Smooth muscle cell (in vitro differentiated cells): Measurements from ENCODE around the gene PSAP. TPM values are rescaled to one million over a fixed set of nuclear protein-coding genes. Genes with fewer than 3 reads are reported as not detected.

Source experiments
- DNase-seq: peaks from one replicate; lab custom pipeline; 2025; ENCODE audit not compliant: unreplicated experiment; lab: John Stamatoyannopoulos, UW
- H2AFZ ChIP-seq: fragments of 200-600 bp; sonication (generic); 2 replicates; pipeline ENCODE4 v1.6.0; 2016; ENCODE audit warnings: antibody characterized with exemption, low read depth, mild to moderate bottlenecking
- H3F3A ChIP-seq: fragments of 200-600 bp; sonication (generic); 2 replicates; pipeline ENCODE4 v1.6.0; 2017; ENCODE audit warnings: antibody characterized with exemption, low read depth
- H3K27ac ChIP-seq: fragments of 200-600 bp; sonication (generic); 2 replicates; pipeline ENCODE4 v1.5.1; 2016; ENCODE audit warnings: low read depth, mild to moderate bottlenecking
- H3K27me3 ChIP-seq: fragments of 200-600 bp; sonication (generic); 2 replicates; pipeline ENCODE4 v1.6.1; 2016; ENCODE audit warnings: low read depth, mild to moderate bottlenecking
- H3K36me3 ChIP-seq: fragments of 200-600 bp; sonication (generic); 2 replicates; pipeline ENCODE4 v1.5.1; 2016; ENCODE audit warnings: low read depth
- H3K4me1 ChIP-seq: fragments of 200-600 bp; sonication (generic); 2 replicates; pipeline ENCODE4 v1.5.1; 2016; ENCODE audit warnings: low read depth
- H3K4me2 ChIP-seq: fragments of 200-600 bp; sonication (generic); 2 replicates; pipeline ENCODE4 v1.6.0; 2016; ENCODE audit warnings: mild to moderate bottlenecking
- H3K4me3 ChIP-seq: fragments of 200-600 bp; sonication (generic); 2 replicates; pipeline ENCODE4 v1.5.1; 2016; ENCODE audit warnings: mild to moderate bottlenecking
- H3K79me2 ChIP-seq: fragments of 200-600 bp; sonication (generic); 2 replicates; pipeline ENCODE4 v1.6.0; 2016; ENCODE audit warnings: low read depth, mild to moderate bottlenecking
- H3K9ac ChIP-seq: fragments of 200-600 bp; sonication (generic); 2 replicates; pipeline ENCODE4 v1.6.0; 2016; ENCODE audit warnings: low read depth
- H3K9me3 ChIP-seq: fragments of 200-600 bp; sonication (generic); replicated peaks from 2 replicates; pipeline ENCODE4 v1.5.1; 2016; ENCODE audit warnings: low read depth
- H4K20me1 ChIP-seq: fragments of 200-600 bp; sonication (generic); 2 replicates; pipeline ENCODE4 v1.6.0; 2016; ENCODE audit warnings: low read depth
- WGBS: methylation state at CpG from one replicate; pipeline ENCODE4 v1.1.7; 2016; ENCODE audit warnings: low lambda C conversion rate; 5-methylcytosine and 5-hydroxymethylcytosine counted together
- polyA plus RNA-seq: library from polyadenylated mRNA; unstranded; fragments of >200 nt; fragmentation: Nextera tagmentation; extraction: Ambion mirVana; gene quantifications from 2 replicates; pipeline ENCODE4 v1.2.1, GENCODE V29; 2016
- total RNA-seq: library from RNA; depleted of rRNA; stranded (reverse); fragments of >200 nt; gene quantifications from 2 replicates; pipeline ENCODE4 v1.2.3, GENCODE V29; 2014
- TF ChIP-seq, protein P1 (sequence below): fragments of 200-600 bp; sonication (generic); IDR thresholded peaks from 2 replicates; pipeline ENCODE4 v1.5.1; 2017; ENCODE audit warnings: borderline replicate concordance, mild to moderate bottlenecking, antibody characterized with exemption; ENCODE audit not compliant: insufficient read depth, poor library complexity, severe bottlenecking

The PSAP gene
- total and polyA plus RNA-seq, 2 experiments from 2014 or later = 282 to 500 TPM

DNA sequence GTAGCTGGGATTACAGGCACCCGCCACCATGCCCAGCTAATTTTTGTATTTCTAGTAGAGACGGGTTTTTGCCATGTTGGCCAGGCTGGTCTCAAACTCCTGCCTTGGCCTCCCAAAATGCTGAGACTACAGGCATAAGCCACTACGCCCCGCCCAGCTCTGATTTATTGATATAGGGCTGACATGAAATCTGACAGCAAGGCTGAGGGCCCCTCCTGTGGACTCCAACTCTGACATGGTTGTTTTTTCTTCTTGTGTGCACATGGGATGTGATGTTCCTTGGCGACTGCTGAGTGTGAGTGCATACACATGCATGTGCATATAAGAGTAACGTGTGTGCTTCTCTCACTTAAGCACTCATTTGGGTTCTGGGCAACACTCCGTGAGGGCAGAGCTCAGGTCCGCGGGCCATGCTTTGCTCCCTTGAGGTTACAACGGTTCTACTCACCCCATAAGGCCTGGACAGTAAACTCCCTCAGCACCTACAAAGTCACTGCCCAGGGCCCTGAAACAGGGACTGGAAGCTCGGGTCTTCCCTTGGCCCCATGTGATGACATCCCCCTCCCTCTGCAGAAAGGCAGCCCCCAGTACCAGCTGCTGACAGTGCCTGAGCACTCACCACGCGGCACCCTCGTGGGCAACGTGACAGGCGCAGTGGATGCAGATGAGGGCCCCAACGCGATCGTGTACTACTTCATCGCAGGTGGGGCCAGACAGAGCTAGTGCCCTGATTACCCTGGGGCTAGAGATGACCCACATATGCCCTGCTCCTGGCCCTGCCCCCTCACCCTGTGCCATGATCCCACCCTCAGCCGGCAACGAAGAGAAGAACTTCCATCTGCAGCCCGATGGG is 44.1 kb downstream of the PSAP start:
- H2AFZ ChIP-seq = no peak overlapping the region
- TF ChIP-seq, protein P1, sequence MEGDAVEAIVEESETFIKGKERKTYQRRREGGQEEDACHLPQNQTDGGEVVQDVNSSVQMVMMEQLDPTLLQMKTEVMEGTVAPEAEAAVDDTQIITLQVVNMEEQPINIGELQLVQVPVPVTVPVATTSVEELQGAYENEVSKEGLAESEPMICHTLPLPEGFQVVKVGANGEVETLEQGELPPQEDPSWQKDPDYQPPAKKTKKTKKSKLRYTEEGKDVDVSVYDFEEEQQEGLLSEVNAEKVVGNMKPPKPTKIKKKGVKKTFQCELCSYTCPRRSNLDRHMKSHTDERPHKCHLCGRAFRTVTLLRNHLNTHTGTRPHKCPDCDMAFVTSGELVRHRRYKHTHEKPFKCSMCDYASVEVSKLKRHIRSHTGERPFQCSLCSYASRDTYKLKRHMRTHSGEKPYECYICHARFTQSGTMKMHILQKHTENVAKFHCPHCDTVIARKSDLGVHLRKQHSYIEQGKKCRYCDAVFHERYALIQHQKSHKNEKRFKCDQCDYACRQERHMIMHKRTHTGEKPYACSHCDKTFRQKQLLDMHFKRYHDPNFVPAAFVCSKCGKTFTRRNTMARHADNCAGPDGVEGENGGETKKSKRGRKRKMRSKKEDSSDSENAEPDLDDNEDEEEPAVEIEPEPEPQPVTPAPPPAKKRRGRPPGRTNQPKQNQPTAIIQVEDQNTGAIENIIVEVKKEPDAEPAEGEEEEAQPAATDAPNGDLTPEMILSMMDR = no peak
- H3K4me1 ChIP-seq = no peaks in the 10 kb centered on the region
- 92% methylated on average over 23 of the region's 23 CpGs for WGBS
- H3F3A ChIP-seq = no peaks in the 10 kb centered on the region
- DNase-seq = no peak
- H4K20me1 ChIP-seq = no peaks in the 10 kb centered on the region
- no peak overlapping the region for H3K4me2 ChIP-seq
- H3K9ac ChIP-seq = no peak overlapping the region
- H3K79me2 ChIP-seq = no peaks in the 10 kb centered on the region
- no peak overlapping the region for H3K4me3 ChIP-seq
- no peaks in the 10 kb centered on the region for H3K9me3 ChIP-seq
- H3K27me3 ChIP-seq = peaks cover 24% of the 10 kb centered on the region
- H3K36me3 ChIP-seq = no peaks in the 10 kb centered on the region
- no peak overlapping the region for H3K27ac ChIP-seq

DNA sequence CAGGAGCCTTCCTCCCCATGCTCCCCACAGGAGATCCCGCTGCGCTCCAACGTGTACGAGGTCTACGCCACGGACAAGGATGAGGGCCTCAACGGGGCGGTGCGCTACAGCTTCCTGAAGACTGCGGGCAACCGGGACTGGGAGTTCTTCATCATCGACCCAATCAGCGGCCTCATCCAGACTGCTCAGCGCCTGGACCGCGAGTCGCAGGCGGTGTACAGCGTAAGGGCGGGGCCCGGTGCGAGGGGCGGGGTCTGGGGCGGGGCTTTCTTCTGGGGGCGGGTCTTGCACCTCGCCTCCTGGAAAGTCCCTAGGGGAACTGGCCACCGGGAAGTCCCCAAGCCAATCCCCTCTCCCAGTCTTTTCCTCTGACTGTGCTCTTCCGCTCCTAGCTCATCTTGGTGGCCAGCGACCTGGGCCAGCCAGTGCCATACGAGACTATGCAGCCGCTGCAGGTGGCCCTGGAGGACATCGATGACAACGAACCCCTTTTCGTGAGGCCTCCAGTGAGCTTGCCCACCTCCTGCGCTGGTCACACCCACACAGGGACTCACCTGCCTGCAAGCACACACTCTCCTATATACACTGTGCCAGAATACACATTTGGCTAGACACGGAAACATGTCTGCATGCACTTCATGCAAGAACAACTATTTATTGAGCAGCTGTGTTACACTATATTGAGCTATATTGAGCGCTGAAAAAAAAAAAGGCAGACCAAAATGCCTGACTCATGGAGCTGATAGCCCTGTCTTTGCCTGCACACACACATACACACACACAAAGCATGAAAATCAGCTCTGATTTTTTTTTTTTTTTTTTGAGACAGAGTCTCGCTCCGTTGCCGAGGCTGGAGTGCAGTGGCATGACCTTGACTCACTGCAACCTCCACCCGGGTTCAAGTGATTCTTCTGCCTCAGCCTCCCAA is 45.0 kb downstream of the PSAP start:
- H2AFZ ChIP-seq = no peak overlapping the region
- no peak for DNase-seq
- no peaks in the 10 kb centered on the region for H3K36me3 ChIP-seq
- whole genome bisulfite sequencing = 42% methylated on average over 41 of the region's 41 CpGs
- no peaks in the 10 kb centered on the region for H4K20me1 ChIP-seq
- H3K9me3 ChIP-seq = no peaks in the 10 kb centered on the region
- H3F3A ChIP-seq = no peaks in the 10 kb centered on the region
- no peak overlapping the region for H3K4me2 ChIP-seq
- H3K27ac ChIP-seq = no peak overlapping the region
- no peak overlapping the region for H3K9ac ChIP-seq
- H3K4me3 ChIP-seq = no peak overlapping the region
- no peaks in the 10 kb centered on the region for H3K79me2 ChIP-seq
- TF ChIP-seq, protein P1 = no peak
- no peaks in the 10 kb centered on the region for H3K4me1 ChIP-seq
- H3K27me3 ChIP-seq = peaks cover 24% of the 10 kb centered on the region

DNA sequence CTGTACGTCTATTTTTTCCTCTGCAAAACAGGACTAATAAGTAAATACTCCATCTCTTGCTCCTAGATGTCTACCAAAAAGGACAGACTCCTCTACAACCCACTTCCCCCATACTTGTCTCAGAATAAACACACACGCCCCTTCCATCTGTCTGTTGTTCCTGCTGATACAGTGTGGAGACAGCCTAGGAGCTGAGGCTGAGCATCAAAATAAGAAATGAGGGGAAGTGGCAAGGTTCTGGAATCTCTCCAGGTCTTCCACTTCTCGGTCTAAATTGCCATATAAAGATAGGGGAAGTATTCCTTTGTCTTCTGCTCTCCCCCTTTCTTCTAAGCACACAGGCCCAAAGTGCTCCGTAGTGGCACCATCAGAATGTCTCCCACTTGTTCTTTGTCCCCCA is 47.0 kb downstream of the PSAP start:
- DNase-seq = no peak
- H3K27me3 ChIP-seq = peaks cover 24% of the 10 kb centered on the region
- no peak overlapping the region for H3K9ac ChIP-seq
- H2AFZ ChIP-seq = no peak overlapping the region
- H4K20me1 ChIP-seq = no peaks in the 10 kb centered on the region
- no peaks in the 10 kb centered on the region for H3K9me3 ChIP-seq
- H3K4me1 ChIP-seq = no peaks in the 10 kb centered on the region
- H3K27ac ChIP-seq = no peak overlapping the region
- TF ChIP-seq, protein P1 = no peak
- H3K4me3 ChIP-seq = no peak overlapping the region
- WGBS = 65% methylated on average over 4 of the region's 4 CpGs
- no peaks in the 10 kb centered on the region for H3K79me2 ChIP-seq
- H3K36me3 ChIP-seq = no peaks in the 10 kb centered on the region
- no peak overlapping the region for H3K4me2 ChIP-seq
- H3F3A ChIP-seq = no peaks in the 10 kb centered on the region
